Measurements from ENCODE around the gene BCL7C.

GRCh38 chr16:30853758-30854157, 40.1 kb downstream of the BCL7C start:
- no peak for TF ChIP-seq CTCF (conservative IDR thresholded peaks at IDR 0.05)
- TF ChIP-seq EZH2 (IDR thresholded peaks at IDR 0.05; ENCODE audit: low read depth), result no peak

Data from PC-9 (cell line).